ENCODE measurements around the gene GPA33.
"Not testable (repeated sequence)": the region's sequence is repeated elsewhere in the genome, so short reads cannot be mapped to it uniquely, and the experiment has no call there.

The GPA33 gene

DNA sequence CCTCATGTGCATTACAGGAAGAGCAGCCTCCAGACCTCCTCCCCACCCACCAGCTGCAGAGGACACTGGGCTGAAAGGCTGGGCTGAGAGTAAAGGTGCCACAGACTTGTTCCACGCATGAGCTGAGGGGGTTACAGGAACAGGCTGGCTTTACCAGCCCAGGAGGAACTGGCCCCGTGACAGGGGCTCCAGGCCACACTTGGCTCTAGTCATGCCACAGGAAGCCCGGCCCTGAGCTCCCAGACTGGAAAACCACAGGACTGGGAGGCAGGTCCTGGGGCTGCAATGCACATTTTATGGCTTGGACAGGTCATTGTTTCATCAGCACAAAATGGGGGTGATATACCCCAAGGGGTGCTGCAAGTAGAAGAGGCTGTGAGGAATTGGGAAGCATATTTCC, 35.6 kb downstream of the GPA33 start:
- no peak for DNase-seq

DNA sequence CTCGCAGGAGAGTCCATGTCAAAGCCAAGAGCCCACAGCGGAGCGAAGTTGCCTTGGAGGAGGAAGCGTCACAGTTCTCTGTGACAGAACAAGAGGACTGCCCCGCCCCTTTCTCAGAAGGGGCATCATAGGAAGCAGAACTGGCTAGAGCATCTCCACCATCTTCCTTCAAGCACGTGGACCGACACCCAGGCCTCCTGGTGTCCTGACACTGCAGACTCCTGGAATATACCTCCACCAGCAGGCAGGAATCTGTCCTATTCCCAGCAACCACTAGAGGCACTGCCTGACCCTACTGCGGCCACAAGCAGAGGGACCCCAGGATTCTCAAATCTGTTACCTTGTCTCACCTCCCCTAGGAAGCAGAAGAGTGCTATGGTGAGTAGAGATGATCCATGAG, 37.8 kb downstream of the GPA33 start:
- no peak for DNase-seq

DNA sequence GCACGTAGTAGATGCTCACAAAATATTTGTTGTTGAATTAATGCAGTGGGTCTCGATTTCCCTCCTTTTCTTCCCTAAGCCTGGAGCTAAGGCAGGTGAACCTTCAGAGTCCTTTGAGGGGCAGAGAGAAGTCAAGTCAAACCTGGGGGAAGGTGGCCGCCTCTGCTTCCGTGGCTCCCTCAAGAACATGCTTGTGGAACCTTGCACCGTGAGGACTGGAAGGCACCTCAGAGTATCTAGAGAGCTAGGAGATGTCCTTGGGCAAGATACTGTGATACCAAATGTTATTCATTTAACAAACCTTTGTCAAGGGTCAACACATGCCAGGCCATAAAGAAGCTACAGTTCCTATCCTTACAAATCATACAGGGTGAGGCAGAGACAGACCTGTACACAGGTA, 38.3 kb downstream of the GPA33 start:
- no peak for DNase-seq

DNA sequence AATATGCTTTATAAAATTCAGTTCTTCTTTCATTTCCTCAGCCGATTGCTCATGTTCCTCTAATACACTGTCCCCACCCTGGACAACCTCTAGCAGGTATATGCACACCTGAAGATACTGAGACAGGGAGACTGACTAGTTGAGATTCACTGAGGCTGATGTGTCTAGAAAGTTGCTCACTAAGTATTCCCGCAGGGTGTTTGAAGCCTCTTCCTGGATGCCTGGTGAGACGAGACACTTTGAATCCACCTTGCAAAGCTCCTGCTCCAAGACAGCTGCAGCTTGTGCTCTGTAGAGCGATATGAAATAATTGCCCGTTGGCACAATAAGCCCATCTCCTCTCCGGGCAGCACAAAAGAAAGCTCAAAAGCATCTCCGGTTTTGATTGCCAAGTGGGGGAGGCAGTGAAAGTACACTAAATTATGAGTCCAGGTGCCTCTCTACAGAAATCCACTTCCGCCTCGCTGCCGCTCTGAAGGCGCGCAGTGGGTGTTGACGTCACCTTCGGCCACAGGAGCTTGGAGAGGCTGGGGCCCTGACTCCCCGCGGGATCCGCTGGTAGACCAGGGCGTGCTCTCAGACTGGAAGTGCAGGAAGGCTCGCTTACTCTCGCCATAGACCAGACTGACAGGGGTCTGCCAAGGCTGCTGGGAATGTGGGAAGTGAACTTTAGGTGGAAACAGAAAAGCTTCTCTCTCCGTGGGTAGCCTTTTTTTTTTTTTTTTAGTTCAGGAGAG, 46.3 kb downstream of the GPA33 start:
- DNase-seq = peak; percentile 99

DNA sequence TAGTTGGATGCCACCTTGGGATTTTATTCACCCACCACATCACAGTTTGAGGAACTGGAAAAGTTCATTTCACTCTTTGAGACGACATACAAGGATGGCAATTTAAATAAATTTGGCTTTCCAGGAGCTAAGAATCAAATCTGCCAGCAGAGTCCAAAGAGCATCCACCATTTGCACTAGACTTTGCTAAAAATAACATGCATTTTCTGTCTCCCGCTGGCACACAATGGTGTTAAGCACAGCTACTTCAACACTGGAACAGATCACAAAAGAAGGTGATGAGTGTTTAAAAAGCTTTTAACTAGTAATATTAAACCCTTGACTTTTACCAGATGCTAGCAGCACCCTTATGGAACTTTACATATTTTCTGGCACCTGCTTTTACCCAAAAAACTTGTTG, 56.5 kb downstream of the GPA33 start:
- peak; percentile 52 for DNase-seq

DNA sequence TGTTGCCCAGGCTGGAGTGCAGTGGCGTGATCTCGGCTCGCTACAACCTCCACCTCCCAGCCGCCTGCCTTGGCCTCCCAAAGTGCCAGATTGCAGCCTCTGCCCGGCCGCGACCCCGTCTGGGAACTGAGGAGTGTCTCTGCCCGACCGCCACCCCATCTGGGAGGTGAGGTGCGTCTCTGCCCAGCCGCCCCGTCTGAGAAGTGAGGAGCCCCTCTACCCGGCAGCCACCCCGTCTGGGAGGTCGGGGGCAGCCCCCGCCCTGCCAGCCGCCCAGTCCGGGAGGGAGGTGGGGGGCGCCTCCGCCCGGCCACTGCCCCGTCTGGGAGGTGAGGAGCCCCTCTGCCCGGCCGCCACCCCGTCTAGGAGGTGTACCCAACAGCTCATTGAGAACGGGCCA, 60.6 kb downstream of the GPA33 start:
- DNase-seq = not testable (repeated sequence)

DNA sequence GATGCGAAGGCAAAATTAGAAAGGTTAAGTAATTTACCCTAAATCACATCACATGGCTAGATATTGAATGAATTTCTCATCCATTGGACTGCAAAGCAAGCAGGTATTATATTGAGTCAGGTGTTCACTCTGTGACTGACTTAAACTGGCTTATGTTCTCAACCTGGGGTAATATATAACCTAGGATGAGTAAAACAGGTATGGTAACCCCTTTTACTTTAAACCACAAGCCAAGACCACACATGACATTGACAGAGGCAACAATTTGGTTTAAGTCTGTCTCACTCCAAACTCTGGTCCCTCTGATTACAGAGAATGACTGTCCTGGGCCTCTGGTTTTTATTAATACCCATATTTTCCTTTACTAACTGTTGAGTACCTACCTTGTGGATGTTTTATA, 67.8 kb downstream of the GPA33 start:
- DNase-seq = no peak

DNA sequence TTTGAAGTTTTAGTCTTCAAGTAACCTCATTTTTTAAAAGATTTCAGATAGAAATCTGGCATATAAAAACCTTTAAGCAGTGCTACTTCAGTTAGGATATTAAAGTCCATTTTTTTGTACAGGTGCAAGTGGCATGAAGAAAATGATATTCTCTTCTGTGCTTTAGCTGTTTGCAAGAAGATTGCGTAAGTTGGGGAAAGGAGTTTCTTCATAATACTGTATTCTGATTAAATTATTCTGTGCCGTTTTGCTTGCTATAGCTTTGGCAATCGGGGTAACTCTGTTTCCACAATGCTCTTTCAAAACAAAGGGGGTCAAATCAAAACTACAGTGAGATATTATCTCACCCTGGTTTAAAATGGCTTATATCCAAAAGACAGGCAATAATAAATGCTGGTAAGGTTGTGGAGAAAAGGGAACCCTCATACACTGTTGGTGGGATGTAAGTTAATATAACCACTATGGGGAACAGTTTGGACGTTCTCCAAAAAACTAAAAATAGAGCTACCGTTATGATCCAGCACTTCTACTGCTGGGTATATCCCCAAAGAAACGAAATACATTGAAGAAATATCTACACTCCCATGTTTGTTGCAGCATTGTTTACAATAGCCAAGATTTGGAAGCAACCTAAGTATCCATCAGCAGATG, 74.0 kb downstream of the GPA33 start:
- DNase-seq = no peak

DNA sequence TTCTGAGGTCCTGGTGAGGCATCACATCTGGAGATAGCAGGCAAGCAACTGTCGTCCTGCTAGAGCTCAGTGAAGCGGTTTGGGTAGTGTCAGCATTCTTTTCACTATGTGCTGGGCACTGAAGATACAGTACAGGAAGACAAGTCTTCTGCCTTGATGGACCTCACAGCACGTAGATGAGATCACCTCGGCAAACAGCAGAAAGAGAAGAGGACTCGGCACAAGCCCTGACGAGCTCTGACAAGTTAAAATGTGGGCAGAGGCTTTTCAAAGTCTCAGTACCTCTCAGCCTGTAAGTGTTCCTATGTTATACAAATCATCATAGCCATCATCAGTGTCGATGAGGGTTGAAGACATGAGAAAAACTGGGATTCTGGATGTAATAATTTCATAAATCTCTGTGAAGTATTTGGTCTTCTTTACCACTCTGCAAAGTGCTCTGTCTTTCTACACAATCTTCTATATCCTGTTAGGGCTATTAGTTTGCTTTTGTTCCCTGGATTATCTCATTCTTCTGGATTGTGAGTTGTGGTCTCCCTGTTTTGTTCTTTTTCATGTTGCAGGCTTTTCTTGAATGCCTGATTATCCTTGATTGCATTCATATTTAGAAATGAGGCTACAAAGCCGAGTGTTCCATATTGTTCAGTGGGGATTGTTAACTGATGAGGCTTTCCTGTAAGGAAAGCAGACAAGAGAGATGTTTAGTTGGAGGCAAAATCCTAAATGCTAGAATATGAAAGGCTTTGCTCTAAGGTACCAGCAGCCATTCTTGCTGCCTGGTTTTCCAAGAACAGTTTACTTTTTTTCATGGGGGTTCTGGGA, 76.9 kb downstream of the GPA33 start:
- DNase-seq = no peak

DNA sequence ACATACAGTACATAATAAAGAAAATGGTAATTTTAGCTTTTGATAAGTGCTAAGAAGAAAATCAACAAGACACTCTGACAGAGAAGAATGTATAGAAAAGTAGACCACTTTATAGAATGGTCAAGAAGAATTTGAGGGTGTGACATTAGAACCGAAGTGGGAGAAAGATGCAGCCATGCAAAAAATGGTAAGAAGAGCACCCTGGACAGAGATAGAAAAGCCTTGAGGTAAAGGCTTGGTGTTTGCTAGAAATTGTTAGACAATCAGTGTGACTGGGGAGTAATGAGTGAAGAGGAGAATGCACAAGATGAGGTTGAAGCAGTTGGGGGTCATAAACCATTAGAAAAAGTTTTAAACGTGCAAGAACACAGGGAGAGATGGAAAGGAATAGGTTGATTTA, 77.6 kb downstream of the GPA33 start:
- no peak for DNase-seq

DNA sequence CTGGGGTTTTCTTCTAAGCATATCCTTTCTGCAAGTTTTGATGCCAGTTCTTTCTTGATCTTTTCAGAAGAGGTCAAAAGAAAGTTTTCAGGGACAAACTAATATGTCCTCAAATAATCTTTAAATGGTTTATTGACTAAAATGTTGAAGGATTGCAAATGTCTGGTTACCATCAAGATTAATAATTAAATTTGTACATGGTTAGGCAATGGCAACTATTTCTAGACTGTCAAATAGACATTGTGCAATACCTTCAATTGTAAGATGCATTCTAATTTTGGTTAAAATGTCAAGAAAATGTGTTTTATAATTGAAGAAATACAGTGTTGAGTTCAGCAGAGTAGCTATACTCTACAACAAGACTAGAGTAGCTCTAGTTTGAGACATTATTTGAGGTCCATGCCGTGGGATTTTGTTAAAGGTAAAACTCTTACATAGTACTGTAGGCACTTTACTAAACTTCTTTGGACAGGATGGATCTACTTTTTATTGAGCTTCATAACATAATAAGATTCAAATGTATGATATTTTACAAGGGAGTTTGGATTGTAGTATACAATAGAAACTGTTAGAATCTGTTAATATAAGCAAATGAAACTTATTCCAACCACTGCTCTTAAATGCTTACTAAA, 78.5 kb downstream of the GPA33 start:
- DNase-seq = no peak

DNA sequence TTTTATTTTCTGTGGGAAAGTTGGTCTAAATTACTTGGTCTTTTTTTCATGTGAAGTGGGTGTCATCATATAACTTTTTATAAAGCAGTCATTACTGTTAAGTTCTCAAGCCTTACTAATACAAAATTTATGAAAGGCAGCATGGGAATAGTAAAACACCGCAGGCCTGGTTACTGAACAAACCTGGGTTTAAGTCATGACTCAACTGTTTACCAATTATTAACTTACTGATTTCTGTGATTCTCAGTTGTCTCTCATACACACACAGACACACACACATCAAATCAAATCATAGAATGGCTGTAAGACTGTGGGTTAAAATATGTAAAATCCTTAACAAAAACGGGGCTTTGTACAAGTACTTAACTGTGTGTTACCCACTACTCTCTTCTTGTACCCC, 86.5 kb downstream of the GPA33 start:
- no peak for DNase-seq

Data from NCI-H1105 treated with DMSO at 0.1 percent for 48 hours (cell line).